ENCODE measurements around the gene AP1M1.

DNA sequence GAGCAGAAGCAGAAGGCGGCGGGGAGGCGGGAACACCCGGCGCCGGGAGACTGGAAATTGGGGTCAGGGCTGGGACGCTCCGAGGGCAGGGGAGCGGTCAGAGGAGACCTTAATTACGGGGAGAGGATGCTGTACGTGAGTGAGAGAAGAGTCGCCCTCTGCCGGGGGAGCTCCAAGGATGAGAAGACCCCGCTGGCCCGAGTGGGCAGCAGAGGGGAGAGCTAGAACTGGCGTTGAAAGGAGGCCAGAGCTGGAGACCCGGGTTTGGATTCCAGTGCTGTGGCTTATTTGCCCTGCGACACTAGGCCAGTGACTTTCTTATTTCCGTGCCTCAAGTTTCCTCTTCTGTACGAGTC, 12.0 kb upstream of the AP1M1 start:
- TF ChIP-seq, protein P1, sequence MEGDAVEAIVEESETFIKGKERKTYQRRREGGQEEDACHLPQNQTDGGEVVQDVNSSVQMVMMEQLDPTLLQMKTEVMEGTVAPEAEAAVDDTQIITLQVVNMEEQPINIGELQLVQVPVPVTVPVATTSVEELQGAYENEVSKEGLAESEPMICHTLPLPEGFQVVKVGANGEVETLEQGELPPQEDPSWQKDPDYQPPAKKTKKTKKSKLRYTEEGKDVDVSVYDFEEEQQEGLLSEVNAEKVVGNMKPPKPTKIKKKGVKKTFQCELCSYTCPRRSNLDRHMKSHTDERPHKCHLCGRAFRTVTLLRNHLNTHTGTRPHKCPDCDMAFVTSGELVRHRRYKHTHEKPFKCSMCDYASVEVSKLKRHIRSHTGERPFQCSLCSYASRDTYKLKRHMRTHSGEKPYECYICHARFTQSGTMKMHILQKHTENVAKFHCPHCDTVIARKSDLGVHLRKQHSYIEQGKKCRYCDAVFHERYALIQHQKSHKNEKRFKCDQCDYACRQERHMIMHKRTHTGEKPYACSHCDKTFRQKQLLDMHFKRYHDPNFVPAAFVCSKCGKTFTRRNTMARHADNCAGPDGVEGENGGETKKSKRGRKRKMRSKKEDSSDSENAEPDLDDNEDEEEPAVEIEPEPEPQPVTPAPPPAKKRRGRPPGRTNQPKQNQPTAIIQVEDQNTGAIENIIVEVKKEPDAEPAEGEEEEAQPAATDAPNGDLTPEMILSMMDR (IDR thresholded peaks at IDR 0.05; ENCODE audit: low read depth, low read length) = peak; percentile 70
- TF ChIP-seq EZH2phosphoT487 (IDR thresholded peaks at IDR 0.05; ENCODE audit: low read depth) = no peak

Measured in OCI-LY3 (cell line).